Measurements from ENCODE around the gene SPNS3.

SPNS3 gene

DNA sequence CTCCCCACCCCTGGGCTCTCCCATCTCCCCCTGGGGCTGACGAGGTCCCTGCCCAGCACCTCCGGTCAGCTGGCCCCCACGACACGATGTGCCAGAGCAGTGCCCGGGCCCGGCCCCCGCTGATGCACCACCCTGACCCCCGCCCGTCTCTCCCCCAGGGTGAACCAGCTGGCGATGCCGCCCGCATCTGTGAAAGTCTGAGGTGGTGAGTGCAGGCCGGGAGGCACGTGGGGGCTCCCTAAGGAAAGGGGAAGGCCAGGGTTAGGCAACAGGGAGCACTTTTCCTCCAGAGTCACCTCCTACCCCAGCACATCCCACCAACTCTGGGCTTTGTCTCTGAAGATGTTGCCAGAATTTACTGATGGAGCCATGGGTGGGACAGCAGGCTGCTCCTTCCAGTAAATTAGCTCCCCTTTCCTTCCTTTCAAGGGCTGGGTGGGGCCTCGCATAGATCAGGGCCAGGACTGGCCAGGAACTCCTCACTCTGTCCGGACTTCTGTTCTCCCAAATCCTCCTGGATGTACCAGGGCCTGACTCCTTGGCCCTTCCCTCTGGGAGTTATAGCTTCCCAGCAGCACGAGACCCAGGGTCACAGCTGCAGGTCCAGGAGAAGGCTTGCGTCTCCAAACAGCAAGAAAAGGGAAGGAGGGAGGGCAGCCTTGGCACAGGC is 103.1 kb downstream of the SPNS3 start:
- no peak overlapping the region for H2AFZ ChIP-seq (ENCODE audit: low read length)
- no peaks in the 10 kb centered on the region for H3K9me2 ChIP-seq (ENCODE audit: low read depth, low read length)
- no peaks in the 10 kb centered on the region for H4K20me1 ChIP-seq (ENCODE audit: insufficient read depth, low read length)
- H3K9me3 ChIP-seq (ENCODE audit: low read length): no peaks in the 10 kb centered on the region
- H3F3A ChIP-seq (ENCODE audit: insufficient read depth, low read length): no peaks in the 10 kb centered on the region
- H3K4me3 ChIP-seq (ENCODE audit: low read depth, low read length, poor library complexity, severe bottlenecking): no peak overlapping the region
- no peak overlapping the region for H3K9ac ChIP-seq (ENCODE audit: low read length)
- no peak overlapping the region for H3K27ac ChIP-seq (ENCODE audit: low read depth, low read length, poor library complexity, severe bottlenecking)
- no peaks in the 10 kb centered on the region for H3K79me2 ChIP-seq (ENCODE audit: insufficient read depth, low read length)
- H3K27me3 ChIP-seq (ENCODE audit: insufficient read depth, low read length): peaks cover 7% of the 10 kb centered on the region; the same call in 1 of the 2 replicates
- H3K4me1 ChIP-seq (ENCODE audit: insufficient read depth, low read length, severe bottlenecking): no peaks in the 10 kb centered on the region
- TF ChIP-seq CTCF (IDR thresholded peaks at IDR 0.05; ENCODE audit: low read length) (no peak), EZH2 (IDR thresholded peaks at IDR 0.05; ENCODE audit: borderline replicate concordance, low read length) (no peak)
- H3K36me3 ChIP-seq (ENCODE audit: insufficient read depth, low read length): peaks cover 49% of the 10 kb centered on the region
- no peak overlapping the region for H3K4me2 ChIP-seq (ENCODE audit: low read length)

Data from OCI-LY1 (cell line).